HFF-Myc (cell line): ENCODE results near the gene KLF12.

Experiments
- DNase-seq: peaks from one replicate; pipeline ENCODE4 v3.0.0-alpha.2; 2011; ENCODE audit warnings: low read depth; ENCODE audit errors: extremely low read depth
- H3K4me3 ChIP-seq: replicated peaks from 2 replicates; pipeline ENCODE4 v1.5.1; 2011; ENCODE audit warnings: low read depth, mild to moderate bottlenecking, control low read depth, low read length
- CTCF ChIP-seq: IDR thresholded peaks from 2 replicates; pipeline ENCODE4 v1.5.1; 2012; ENCODE audit warnings: mild to moderate bottlenecking, low read depth, low read length, control low read depth; ENCODE audit errors: missing control alignments

The KLF12 gene

GRCh38 chr13:74153316-74153715 lies 19.1 kb upstream of the KLF12 start:
- no peak overlapping the region for H3K4me3 ChIP-seq
- TF ChIP-seq CTCF: no peak

GRCh38 chr13:74151859-74152258 lies 17.7 kb upstream of the KLF12 start:
- DNase-seq: no peak
- no peak overlapping the region for H3K4me3 ChIP-seq
- TF ChIP-seq CTCF: no peak

More at GRCh38 chr13:74153316-74153715, 19.1 kb upstream of the KLF12 start:
- no peak for DNase-seq

GRCh38 chr13:74148352-74148751 lies 14.1 kb upstream of the KLF12 start:
- no peak overlapping the region for H3K4me3 ChIP-seq
- DNase-seq: no peak
- TF ChIP-seq CTCF: no peak

GRCh38 chr13:74145249-74145975 lies 11.2 kb upstream of the KLF12 start:
- no peak for TF ChIP-seq CTCF
- no peak overlapping the region for H3K4me3 ChIP-seq
- DNase-seq: no peak

- no peak overlapping the region for H3K4me3 ChIP-seq
- no peak for TF ChIP-seq CTCF
- no peak for DNase-seq
These were observed 10.1 kb upstream of the KLF12 start for GRCh38 chr13:74144269-74144668.

GRCh38 chr13:74142257-74142656 lies 8.1 kb upstream of the KLF12 start:
- no peak for DNase-seq
- TF ChIP-seq CTCF: no peak

GRCh38 chr13:74138241-74138640 lies 4.0 kb upstream of the KLF12 start:
- TF ChIP-seq CTCF: no peak
- no peak overlapping the region for H3K4me3 ChIP-seq
- no peak for DNase-seq

More at GRCh38 chr13:74142257-74142656, 8.1 kb upstream of the KLF12 start:
- no peak overlapping the region for H3K4me3 ChIP-seq
